Hypothalamus (tissue), 51 donors: ENCODE measurements around the gene KRT78.
"Not testable (repeated sequence)": the region's sequence is repeated elsewhere in the genome, so short reads cannot be mapped to it uniquely, and the experiment has no call there.

Source experiments
- DNase-seq, 51 donors: peaks; one replicate each; lab custom pipeline; 2025; lab: John Stamatoyannopoulos, UW

KRT78 gene

DNA sequence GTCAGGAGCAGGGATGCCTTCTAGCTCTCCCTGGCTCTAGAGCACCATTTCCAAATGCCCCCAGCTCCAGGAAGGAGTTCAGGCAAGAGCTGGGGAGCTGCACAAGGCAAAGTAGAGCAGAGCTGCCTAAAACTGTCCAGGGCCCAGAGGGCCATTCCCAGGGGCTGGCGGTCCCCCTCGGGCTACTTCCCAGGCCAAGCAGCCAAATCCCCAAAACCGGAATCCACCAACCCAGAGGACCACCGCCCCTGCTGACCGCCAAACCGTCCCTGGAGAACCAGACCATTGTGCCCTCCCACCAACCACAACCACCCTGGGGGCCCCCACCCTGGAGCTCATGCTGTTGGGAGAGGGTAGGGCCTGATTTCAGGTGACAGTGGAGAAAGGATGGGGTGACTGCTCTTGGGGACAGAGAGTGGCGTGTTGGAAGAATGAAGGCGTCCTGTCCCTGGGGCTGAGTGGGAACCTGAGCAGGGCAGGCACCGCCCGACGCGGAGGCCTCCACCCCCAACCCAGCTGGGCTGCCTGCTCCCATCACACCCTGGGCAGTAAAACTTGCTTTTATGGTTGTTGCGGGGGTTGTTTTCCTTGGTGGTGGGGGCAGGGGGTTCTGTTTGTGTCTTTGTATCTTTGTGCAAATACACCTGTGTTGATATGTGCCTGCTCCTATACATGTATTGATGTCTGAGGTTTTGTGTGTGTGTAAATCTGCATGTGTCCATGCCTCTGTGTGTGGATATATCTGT, 24.0 kb upstream of the KRT78 start:
- no peak for DNase-seq

GRCh38 chr12:52871291-52872039, 22.7 kb upstream of the KRT78 start:
- peak in 1 of 51 donors; percentile 11 for DNase-seq

DNA sequence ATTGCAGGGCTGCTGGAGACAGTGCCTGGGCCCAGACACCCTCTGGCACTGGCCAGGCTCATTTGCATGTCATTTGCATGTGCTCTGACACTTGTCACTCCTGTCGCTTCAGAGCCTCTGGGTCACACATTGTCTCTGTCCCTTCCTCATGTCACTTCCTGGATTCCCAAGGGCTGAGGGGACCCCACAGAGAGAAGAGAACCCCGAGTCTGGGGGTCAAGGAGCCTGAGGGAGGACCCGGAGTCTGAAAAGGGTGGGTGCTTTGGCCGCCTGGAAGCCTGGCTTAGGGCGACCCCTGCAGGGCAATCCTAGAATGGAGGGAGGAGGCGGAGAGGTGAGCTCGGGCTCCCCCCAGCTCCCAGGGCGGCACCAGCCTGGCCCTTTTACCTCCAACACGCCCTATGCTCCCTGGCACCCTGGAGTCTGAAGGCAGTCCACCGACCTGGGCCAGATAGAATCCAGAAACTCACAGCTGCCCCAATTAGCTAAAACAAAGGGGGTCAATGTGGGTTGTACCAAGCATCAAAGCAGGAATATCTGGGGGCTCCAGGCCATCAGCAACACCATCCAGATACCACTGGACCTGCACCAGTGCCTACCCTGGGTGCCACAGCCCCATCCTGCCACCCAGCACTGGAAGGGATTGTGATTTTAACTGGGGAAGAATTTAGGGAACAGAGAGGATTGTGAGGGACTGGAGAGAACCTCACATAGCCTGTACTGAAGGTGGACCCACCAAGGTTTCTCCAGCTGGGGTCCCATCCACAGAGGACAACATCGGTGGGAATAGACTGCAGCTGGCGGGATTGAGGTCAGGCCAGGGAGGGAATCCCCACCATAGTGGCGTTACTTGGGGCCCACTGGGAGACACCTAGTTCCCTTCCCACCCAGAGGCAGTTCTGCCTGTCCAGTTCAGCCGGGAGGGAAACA, 21.8 kb upstream of the KRT78 start:
- DNase-seq = peak in 31 of 51 donors; percentile 2 to 70 (median 18)

DNA sequence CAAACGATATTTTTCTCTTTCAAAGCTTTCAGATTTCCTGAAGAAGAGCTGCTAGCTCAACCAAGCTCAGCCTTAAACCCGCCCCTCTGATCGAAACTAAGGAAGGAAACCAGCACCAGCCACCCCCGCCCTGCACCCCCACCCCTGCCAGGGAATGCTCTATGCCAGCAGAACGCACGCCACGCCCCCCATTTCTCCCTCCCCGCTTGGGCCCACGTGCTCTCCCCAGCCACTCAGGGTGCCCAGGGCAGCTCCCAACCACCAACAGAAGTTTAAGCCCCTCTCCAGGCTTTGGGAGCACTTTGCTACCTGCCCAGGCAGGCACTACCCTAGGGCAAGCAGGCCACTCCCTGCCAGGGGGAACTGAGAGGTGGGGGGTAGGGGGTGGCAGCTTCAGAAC, 18.8 kb upstream of the KRT78 start:
- DNase-seq = peak in 5 of 51 donors; percentile 4 to 32 (median 16)

GRCh38 chr12:52867152-52867551, 18.4 kb upstream of the KRT78 start:
- no peak for DNase-seq

DNA sequence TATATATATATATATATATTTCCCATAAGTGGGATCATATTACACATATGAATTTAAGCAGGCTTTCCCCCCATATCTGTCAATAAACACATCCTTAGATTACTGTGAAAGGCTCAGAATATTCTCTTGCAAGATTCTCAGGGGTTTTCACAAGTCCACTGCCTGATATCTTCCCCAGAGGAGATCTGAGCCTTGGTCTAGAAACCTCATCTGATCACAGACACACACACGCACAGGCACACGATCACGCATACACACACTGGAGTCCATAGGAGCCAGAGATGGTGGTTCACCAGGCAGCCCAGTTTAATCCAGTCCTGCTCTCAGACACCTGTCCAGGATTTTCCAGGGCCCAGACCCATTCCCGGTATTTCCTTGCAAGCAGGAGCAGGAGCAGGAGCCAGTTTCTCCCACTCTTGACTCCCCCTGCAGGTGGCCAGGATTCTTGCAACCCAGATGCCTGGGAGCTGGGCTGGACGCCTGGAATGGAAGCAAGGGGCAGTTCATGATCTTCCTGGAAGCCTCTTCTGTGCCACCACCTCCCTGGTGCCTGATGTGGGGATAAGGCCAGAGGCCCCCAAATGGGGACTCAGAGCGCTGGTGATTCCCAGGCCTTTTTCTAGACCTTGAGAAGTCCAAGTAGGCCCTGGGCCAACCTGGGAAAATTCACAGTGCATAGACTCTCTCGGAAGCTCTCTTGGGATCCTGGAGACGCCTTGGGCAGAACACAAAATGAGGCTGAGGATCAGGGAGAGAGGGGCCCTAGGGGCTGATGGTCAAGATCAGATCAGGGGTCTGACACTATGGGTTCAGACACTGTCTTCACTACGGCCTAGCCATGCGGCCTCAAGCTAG, 16.5 kb upstream of the KRT78 start:
- peak in 33 of 51 donors; percentile 4 to 56 (median 21) for DNase-seq

- DNase-seq = no peak
Observed at GRCh38 chr12:52862023-52862422, 13.2 kb upstream of the KRT78 start.

GRCh38 chr12:52861511-52861910, 12.7 kb upstream of the KRT78 start:
- no peak for DNase-seq

- DNase-seq = no peak
Observed at GRCh38 chr12:52860102-52860823, 11.5 kb upstream of the KRT78 start.

DNA sequence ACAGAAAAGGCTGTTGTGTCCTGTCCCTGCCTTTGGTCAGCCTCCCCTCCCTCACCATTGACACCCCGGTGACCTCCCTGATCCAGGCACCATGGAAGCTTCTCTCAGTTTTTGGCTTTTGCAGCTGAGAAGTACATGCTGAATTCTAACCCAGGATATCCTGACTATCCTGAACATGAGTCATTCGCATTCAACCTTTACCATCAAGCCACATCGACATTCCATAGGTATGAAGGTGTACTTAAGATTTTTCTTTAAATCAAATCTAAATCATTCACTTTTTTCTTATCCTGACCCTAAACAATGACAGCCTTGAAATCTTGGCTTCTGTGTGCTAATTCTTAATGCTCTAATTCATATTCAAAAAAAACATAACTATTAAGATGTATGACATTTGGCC, 8.7 kb upstream of the KRT78 start:
- DNase-seq = no peak

- no peak for DNase-seq
Observed at GRCh38 chr12:52856787-52857186, 8.0 kb upstream of the KRT78 start.

- DNase-seq = not testable (repeated sequence)
Observed at GRCh38 chr12:52856077-52856476, 7.3 kb upstream of the KRT78 start.

DNA sequence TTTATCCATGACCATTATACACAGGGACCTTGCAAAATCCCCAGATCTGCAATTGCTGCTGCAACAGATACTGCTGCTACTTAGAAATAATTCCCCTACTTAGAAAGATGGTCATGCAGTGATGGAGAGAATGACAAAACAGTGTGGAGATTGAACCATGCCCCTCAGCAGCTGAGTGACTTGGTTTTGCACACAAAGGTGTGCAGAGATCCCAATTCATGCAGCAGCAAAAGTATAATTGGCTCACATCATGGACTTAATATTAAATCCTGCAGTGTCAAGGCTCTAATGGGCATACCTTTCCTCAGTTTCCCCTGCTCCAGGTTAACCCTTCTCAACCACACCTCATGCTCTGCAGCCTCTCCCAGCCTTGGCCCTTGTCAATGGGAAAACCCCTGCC, 3.0 kb upstream of the KRT78 start:
- no peak for DNase-seq

- DNase-seq = no peak
Observed at GRCh38 chr12:52850681-52851080, 1.9 kb upstream of the KRT78 start.

GRCh38 chr12:52849511-52849910, 717 bp upstream of the KRT78 start:
- DNase-seq = no peak

- no peak for DNase-seq
Observed at GRCh38 chr12:52847335-52848102, 1.3 kb downstream of the KRT78 start.

DNA sequence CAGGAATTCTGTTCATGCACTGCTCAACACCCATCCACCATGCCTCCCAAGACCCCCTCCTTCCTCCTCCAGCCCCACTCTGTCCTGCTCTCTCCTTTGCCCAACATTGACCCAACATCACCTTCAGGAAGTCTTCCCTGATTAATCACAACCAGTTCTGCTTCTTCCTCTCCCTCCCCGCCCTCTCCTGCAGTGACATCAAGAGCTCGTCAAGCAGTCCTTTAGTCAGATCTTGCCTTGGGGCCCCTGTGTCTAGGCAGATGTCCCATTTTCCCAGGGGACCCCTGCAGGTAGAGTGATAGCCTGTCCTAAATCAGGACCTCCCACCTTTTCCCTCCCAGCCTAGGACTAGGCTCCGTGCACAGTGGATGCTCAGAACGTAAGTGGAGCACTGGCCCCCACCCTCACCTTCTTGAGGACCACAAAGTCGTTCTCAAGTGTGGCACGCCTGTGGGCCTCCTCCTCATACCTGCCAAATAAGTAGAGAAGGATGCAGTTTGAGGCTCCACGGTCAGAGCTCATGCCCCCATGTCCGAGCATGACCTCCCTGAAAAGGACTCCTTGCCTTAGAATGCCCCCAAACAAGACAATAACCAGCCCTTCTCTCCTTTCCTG, 2.3 kb downstream of the KRT78 start:
- no peak for DNase-seq

- DNase-seq = no peak
Observed at GRCh38 chr12:52845946-52846345, 2.8 kb downstream of the KRT78 start.
